Fibroblast of lung (primary cell): ENCODE results near the gene CTDNEP1.

ENCODE experiments used
- EZH2 ChIP-seq: IDR thresholded peaks from 2 replicates; pipeline ENCODE4 v1.5.1; 2012; ENCODE audit warnings: low read length, control low read depth, mild to moderate bottlenecking; ENCODE audit errors: missing control alignments
- TF ChIP-seq, protein P1 (sequence below), 2 donors: IDR thresholded peaks in 1 of 2; conservative IDR thresholded peaks in 1 of 2; 1 replicate in 1 of 2; 2 replicates in 1 of 2; pipeline ENCODE4 v1.5.1; 2011 to 2012; ENCODE audit warnings: low read length in 2 of 2, control low read depth in 1 of 2, inconsistent platforms in 1 of 2, low read depth in 1 of 2, mild to moderate bottlenecking in 1 of 2

DNA sequence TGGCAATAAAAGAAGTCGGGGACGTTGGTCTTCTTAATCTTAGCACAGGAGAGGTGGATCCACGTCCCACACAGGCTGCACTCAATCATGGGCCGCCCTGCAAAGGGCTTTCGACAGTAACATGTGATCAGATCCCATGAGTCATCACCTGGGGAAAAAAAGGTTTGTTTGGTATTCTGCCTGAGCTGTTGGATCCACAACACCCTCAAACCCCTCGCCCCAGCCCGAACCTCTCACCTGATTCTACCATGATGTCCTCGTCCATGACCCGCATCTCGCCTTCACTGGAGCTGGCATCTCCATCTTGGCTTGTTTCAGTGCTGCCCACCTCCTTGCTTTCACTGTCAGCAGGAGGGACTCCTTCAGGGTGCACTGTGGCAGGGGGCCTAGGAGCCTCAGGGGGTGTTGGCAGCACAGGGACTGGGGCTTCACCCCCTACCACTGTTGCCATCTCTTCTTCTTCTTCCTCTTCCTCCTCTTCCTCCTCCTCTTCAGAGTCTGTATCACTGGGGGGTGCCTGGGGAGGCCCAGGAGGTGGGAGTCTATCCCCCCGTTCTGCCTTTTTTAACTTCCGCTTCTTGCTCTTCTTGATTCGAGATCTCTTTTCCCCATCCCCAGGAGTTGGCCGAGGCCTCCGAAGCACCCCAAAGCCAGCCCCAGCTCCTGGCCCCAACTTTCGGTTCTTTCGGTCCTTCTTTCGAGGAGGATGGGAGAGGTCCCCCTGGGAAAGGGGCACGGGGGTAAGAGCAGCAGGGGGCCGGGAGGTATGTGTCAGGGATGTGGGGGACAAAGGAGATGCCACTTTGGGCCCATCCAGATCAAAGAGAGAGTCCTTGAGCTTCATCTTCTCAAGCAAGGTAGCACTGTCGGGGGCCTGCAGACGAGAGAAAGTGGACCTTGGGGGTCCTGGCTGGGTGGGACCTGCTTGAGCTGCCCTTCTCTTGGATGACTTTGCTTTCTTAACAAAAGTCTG, 15.6 kb downstream of the CTDNEP1 start:
- TF ChIP-seq, protein P1, sequence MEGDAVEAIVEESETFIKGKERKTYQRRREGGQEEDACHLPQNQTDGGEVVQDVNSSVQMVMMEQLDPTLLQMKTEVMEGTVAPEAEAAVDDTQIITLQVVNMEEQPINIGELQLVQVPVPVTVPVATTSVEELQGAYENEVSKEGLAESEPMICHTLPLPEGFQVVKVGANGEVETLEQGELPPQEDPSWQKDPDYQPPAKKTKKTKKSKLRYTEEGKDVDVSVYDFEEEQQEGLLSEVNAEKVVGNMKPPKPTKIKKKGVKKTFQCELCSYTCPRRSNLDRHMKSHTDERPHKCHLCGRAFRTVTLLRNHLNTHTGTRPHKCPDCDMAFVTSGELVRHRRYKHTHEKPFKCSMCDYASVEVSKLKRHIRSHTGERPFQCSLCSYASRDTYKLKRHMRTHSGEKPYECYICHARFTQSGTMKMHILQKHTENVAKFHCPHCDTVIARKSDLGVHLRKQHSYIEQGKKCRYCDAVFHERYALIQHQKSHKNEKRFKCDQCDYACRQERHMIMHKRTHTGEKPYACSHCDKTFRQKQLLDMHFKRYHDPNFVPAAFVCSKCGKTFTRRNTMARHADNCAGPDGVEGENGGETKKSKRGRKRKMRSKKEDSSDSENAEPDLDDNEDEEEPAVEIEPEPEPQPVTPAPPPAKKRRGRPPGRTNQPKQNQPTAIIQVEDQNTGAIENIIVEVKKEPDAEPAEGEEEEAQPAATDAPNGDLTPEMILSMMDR (conservative IDR thresholded peaks at IDR 0.05 in 1 of 2, IDR thresholded peaks at IDR 0.05 in 1 of 2; ENCODE audit: low read depth in 1 of 2, low read length in 2 of 2), result no peak
- TF ChIP-seq EZH2, result no peak
